WI38 (cell line): ENCODE measurements around the gene HDGFL3.
A peak's percentile ranks its signal among the peaks of the same experiment; 100 is the strongest.

Source experiments
- H3K4me3 ChIP-seq: 2 replicates; pipeline ENCODE4 v1.5.1; 2011; ENCODE audit warnings: low read depth, mild to moderate bottlenecking, control low read depth, low read length
- TF ChIP-seq, protein P1 (sequence below): IDR thresholded peaks from 2 replicates; pipeline ENCODE4 v1.5.1; 2012; ENCODE audit warnings: low read depth, mild to moderate bottlenecking, control low read depth, low read length

Gene HDGFL3

DNA sequence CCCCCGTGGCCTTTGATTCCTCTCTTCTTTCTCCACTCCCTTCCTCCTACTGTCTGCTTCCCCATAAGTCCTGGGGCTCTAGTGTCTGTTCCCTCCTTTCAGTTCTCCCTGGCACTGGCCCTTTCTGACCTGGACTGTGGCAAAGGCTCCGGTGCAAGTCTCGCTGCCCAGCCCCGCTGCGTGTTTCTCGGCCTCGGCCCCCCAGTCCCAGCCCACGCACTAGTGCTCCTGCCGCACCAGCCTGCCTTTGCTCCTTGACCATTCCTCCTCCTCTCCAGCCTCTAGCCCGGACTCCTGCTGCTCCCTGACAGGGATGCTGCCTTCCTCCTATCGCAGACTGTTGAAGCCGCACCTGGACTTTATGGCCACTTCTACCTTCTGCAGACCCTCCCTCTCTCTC, 98.1 kb downstream of the HDGFL3 start:
- TF ChIP-seq, protein P1, sequence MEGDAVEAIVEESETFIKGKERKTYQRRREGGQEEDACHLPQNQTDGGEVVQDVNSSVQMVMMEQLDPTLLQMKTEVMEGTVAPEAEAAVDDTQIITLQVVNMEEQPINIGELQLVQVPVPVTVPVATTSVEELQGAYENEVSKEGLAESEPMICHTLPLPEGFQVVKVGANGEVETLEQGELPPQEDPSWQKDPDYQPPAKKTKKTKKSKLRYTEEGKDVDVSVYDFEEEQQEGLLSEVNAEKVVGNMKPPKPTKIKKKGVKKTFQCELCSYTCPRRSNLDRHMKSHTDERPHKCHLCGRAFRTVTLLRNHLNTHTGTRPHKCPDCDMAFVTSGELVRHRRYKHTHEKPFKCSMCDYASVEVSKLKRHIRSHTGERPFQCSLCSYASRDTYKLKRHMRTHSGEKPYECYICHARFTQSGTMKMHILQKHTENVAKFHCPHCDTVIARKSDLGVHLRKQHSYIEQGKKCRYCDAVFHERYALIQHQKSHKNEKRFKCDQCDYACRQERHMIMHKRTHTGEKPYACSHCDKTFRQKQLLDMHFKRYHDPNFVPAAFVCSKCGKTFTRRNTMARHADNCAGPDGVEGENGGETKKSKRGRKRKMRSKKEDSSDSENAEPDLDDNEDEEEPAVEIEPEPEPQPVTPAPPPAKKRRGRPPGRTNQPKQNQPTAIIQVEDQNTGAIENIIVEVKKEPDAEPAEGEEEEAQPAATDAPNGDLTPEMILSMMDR, result no peak
- H3K4me3 ChIP-seq, result no peak overlapping the region

DNA sequence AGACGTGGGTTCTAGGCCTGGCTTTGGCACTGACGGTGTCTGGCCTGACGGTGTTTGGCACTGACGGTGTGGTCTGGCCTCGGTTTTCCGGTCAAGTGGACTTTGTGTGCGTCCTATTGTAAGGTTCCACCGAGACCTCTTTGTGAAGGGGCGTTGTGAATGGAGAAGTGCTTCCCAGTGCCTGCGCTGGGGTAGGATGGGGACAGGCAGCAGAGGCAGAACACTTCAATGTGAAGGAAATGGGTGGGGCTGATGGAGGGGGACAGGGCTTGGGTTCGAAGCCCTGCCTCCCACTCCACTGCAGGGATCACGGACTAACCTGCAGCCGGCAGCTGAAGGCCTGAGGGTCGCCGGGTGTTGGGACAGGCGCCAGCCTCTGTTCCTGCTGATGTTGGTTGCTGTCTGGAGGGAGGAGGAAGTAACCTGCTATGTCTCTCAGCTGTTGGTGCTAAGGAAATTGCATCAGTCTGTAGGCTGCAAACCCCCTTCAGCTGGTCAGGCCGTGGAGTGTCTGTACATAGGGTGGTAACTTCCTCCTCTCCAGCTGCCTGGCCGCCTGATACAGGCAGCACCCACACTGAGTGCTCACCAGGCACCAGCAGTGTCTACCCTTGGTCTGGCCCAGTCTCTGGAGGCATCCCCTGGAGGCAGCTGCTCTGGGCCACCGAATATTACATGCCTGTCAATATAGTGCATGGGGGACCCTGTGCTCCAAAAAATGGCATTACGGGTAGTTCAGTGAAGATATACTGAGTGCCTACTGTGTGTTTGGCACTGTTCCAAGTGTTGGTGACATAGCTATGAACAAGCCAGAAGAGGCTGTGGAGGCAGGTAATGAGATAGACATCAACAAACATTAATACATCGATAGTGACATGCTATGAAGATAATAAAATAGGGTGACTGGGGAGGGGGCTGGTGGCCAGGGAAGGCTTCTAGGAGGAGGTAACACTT, 99.1 kb downstream of the HDGFL3 start:
- TF ChIP-seq, protein P1, result no peak
- peak overlapping the region; percentile 64 for H3K4me3 ChIP-seq

DNA sequence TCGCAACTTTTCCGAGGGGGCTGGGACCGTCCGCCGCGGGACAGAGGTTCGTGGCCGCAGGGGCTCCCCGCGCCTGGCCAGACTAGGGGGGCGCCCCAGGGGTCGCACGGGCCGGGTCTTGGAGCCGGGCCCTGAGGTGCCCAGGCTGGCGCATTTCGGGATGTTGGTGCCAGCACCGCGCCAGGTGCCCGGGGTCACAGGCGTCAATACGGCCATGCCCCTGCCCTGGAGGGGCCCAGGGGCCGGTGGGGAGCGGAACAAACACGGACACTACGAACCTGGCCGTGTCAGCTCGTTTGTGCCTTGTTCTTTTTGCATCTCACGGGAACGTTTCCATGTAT, 99.8 kb downstream of the HDGFL3 start:
- H3K4me3 ChIP-seq, result peak overlapping the region; percentile 64
- TF ChIP-seq, protein P1, result no peak

DNA sequence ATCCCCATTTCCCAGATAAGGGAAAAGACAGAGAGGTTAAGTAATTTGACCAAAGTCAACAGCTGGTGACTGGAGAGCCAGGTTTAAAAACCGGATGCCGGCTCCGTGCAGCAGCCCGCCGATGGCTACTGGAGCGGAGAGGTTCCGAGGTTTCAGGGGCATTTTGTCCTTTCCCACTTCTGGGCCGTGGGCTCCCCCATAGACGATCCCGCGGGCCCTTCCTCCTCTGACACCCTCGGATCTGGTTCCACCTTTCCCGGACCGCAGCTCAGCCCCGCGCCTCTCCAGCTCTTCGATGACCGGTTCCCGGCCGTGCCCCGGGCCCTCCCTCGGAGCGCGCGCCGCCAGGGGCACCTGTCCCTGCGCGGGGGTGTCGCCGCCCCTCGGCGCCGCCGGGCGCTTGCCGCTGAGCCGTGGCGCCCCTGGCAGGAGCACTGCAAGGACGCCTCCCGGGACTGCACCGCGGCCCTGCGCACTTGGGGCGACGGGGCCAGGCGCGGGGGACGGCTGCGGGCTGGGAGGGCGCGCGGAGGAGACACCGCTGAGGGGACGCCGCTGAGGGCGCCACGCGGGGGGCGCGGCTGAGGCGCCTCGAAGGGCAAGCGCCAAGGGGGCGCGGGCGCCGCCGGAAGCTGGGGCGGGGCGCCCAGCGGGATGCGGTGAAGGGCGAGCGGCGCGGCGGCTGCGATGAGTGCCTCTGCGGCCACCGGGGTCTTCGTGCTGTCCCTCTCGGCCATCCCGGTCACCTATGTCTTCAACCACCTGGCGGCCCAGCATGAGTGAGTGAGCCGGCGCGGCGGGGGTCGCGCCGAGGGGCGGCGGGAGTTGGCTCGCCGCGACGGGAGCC, 100.4 kb downstream of the HDGFL3 start, which contains the start of gene TM6SF1:
Gene TM6SF1, plus strand, starts transcription at position 652 of the 847 bp plus-strand sequence. Its CDS starts 36 bp downstream, at position 688.
- H3K4me3 ChIP-seq, result peak within 1 kb of the TSS; percentile 64
- TF ChIP-seq, protein P1, result no peak

DNA sequence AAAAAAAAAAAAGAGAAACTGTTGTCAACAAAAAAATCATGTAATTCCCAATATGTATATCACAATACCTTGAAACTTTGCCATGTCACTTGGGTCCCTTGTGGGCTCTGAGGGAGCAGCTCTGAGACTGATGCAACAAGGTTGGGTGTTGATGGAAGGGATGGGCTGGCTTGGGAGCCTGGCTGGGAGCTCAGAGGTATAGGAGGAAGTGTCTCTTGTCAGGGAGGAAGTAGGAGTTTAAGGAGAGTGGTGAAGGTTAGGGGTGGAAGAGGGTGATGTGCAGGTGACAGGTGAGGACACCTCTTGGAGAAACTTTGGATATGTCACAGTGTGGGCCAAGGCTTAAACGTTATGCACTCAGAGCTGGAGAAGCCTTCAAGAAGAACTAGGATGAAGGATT, 102.2 kb downstream of the HDGFL3 start:
- no peak overlapping the region for H3K4me3 ChIP-seq
- TF ChIP-seq, protein P1, result no peak

DNA sequence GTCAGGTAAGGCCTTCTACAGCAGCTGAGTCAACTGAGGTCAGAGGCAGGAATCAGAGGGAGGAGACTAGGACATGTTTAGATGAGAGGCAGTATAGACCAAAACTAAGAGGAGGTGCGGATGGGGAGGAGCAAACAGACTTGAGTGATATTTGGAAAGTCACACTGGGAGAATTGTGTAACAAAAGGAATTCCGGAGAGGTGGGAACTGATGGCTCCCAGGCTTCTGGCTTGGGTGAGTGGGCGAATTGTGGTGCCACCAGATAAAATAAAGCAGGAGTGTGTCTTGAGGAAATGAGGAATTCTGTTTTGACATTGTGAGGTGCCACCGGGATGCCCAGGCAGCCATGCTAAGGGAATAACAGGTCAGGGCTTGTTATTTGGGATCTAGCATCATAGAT, 103.5 kb downstream of the HDGFL3 start:
- no peak overlapping the region for H3K4me3 ChIP-seq
- TF ChIP-seq, protein P1, result no peak
